HL-60/S4 treated with phorbol 12-myristate 13-acetate at 8.2 ng/mL for 4 days and 3 days (cell line): ENCODE measurements around the gene MLXIP.

ENCODE experiments used
- in situ Hi-C: fragments of 300-500 bp; cut with MboI; formaldehyde crosslinking; loops from 2 replicates; pipeline ENCODE4 v1.15.0; 2022; ENCODE audit warnings: low sequenced_read_pairs

Gene MLXIP

GRCh38 chr12:122123051-122123760 is 44.6 kb downstream of the MLXIP start:
- in situ Hi-C loops: loop anchor here (5.0 kb wide), 1 partner anchor 66 kb away; no protein-coding TSS in a partner anchor

- in situ Hi-C loops: loop anchor here (5.0 kb wide), 1 partner anchor 66 kb away; no protein-coding TSS in a partner anchor
Observed at GRCh38 chr12:122123761-122124145, 45.2 kb downstream of the MLXIP start.

GRCh38 chr12:122124370-122124769 is 45.8 kb downstream of the MLXIP start:
- in situ Hi-C loops: loop anchor here (5.0 kb wide), 1 partner anchor 67 kb away; no protein-coding TSS in a partner anchor

DNA sequence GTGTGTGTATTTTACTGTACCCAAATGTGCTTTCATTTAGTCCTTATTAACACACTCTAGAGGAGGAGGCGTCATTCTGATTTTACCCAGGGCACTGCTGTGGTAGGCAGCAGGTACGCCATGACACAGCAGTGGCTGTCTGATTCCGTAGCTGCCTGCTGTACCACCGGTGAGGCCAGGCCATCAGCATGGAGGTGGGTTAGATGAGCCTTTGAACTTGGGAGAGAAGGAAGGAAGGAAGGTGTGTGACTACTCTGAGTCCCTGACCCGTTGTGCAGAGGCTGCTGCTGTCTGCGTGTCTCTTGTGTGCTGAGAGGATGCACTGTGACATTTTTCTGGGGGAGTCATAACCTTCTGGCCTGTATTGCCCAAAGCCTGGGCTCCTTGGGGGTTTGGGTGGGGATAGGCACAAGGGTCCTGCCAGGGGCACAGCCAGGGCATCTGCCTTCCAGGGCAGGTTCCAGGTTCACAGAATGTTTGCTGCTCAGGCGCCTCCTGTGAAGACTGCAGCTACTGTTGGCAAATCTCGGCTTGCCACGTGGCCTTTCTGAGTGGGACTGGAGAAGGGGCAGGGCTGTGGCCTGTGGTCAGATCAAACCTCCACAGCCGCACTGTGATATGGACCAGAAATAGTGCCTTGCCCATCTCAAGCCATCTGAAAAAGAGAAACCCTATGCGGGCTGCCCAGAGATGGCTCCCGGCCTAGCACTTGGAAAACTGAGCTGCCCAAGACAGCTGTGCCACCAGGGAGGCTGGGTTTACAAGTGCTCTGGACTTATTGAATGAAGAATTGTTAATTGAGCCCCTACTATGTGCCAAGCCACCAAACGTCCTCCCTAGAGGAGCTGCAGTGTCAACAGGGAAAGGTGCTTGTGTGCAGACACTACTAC is 47.1 kb downstream of the MLXIP start:
- in situ Hi-C loops: no loop called here

GRCh38 chr12:122126342-122126635 is 47.7 kb downstream of the MLXIP start:
- in situ Hi-C loops: no loop called here

DNA sequence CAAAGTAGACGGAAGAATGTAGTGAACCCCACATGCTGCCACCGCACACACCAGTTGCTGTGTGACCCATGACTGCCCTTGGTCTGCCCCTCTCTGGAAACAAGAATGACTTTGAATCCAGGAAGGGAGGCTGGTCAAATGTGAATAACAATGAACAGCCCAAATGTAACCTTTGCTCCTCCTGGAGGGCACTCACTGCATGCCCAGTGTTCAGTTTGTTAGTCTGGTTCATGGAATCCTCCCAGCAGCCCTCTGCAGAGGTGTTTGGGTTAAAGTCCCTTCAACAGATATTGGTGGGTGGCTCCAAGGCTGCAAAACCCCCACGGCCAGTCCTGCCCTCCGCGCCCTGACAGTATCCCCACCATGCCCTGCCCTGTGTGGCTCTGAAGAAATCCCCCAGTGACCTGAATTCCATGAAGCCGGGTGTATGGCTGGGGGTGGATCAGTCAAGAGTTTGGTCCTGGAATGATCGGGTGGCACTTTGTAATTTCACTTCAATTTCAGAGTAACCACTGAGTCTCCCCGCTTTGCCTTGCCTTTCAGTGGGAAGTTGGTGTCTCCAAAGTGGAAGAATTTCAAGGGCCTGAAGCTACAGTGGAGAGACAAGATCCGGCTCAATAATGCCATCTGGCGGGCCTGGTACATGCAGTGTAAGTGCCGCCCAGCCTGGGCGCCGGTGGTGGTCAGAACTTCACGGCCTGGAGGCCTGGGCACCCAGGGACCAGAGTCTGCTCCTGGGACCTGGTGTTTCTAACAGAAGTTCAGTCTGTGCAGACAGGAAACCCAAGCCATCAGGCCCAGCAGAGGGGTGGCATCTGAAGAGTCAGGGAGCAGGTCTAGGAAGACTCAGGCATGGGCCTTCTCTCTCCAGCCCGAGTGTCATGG is 48.4 kb downstream of the MLXIP start:
- in situ Hi-C loops: no loop called here

DNA sequence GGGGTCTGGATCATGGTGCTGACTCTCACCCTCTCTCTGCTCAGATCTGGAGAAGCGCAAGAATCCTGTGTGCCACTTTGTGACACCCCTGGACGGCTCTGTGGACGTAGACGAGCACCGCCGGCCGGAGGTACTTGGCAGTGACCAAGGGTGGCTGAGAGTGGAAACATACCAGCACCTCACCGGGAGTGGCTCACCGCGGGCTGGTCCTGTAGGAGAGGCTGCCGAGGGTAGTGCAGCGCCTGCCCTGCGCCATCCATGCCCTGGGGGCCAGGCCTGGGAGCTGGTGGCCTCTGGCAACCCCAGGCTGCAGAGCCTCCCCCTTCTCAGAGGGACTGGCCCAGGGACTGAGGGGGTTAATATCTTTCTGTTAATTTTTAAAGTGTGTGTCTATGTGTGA is 49.3 kb downstream of the MLXIP start:
- in situ Hi-C loops: no loop called here

DNA sequence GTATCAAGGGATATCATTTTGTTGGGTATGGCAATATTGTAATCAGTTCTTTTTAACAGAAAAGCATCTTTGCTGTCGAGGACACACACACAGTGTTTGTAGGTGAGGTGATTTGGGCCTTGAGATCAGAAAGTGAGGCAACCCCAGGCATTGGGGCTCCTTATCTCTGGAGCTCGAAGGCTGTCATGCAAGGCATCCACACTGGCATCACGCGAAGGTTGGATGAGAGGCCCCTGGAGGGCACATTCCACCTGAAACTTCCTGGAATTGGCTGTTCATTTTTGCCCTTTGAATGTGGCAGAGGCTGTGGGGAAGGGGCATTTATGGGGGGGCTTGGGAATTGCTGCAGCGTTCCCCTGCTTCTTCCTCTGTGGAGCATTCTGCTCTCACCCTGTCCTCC is 49.9 kb downstream of the MLXIP start:
- in situ Hi-C loops: no loop called here

DNA sequence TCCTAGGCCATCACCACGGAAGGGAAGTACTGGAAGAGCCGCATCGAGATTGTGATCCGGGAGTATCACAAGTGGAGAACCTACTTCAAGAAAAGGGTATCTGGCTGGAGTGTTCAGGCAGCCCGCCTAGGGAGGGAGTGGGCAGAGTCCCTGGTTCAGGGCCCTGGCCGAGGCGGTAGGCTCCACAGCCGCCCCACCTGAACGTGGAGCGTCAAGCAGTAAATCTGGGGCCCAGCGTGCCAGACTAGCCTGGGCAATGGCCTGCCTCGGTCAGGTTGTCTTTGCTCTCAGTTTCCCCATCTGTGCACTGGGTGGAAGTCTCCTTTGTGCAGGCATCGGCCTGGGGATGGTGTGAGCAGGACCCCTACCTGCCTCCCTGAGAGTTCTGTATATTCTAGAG is 50.6 kb downstream of the MLXIP start:
- in situ Hi-C loops: no loop called here

GRCh38 chr12:122130150-122130549 is 51.6 kb downstream of the MLXIP start:
- in situ Hi-C loops: no loop called here

DNA sequence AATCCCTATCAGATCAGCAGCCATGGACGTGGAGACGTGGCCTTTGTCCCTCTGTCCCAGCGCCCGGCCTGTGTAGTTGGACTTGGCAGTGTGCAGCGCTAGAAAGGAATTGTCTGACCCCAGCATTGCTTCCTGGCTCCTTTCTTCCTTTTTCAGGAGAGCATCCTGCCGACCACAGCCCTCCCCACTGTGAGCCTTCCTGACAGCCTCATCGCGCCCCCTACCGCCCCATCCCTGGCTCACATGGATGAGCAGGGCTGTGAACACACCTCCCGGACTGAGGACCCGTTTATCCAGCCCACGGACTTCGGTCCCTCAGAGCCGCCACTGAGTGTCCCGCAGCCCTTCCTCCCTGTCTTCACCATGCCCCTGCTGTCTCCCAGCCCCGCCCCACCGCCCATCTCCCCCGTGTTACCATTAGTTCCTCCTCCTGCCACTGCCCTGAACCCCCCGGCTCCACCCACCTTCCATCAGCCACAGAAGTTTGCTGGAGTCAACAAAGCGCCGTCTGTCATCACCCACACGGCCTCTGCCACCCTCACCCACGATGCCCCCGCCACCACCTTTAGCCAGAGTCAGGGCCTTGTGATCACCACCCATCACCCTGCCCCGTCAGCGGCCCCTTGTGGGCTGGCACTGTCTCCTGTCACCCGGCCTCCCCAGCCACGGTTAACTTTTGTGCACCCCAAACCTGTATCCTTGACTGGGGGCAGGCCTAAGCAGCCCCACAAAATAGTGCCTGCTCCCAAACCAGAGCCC is 54.8 kb downstream of the MLXIP start:
- in situ Hi-C loops: no loop called here

- in situ Hi-C loops: no loop called here
Observed at GRCh38 chr12:122135437-122136031, 57.0 kb downstream of the MLXIP start.

GRCh38 chr12:122137229-122137628 is 58.7 kb downstream of the MLXIP start:
- in situ Hi-C loops: no loop called here

DNA sequence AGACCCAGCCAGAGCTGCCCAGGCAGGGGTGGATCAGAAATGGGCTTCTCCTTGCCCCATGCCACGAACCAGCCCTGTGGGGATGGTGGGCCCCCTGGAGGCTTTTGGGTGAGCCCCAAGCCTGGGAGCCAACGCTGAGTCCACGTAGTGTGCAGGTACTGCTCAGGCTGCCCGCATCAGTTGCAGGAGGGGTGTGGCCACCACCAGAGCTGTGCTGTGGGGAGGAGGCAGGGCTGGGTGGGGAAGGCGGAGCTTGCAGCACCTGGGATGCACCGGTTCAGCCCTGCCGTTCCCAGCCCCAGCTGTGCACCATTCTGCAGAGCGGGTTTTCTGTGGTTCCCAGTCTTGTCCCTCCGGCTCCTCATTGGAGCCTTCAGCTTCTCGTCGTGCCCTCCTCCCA is 59.1 kb downstream of the MLXIP start:
- in situ Hi-C loops: no loop called here

GRCh38 chr12:122138181-122138580 is 59.6 kb downstream of the MLXIP start:
- in situ Hi-C loops: no loop called here

DNA sequence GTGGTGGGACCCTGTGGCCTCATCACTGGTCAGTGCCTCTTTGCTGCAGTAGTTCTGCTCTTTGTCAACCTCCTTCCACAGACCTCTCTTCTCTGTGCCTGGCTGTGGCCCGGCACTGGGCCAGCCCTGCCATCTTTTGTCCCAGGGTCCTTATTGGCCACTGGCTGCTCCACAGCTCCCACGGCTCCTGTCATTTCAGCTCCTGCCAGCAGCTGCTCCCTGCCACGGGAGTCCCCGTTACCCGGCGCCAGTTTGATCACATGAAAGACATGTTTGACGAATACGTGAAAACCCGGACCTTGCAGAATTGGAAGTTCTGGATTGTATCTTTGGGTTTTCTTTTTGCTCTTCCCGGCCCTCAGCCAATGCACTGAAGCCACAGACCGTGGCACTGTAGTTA is 60.1 kb downstream of the MLXIP start:
- in situ Hi-C loops: no loop called here

DNA sequence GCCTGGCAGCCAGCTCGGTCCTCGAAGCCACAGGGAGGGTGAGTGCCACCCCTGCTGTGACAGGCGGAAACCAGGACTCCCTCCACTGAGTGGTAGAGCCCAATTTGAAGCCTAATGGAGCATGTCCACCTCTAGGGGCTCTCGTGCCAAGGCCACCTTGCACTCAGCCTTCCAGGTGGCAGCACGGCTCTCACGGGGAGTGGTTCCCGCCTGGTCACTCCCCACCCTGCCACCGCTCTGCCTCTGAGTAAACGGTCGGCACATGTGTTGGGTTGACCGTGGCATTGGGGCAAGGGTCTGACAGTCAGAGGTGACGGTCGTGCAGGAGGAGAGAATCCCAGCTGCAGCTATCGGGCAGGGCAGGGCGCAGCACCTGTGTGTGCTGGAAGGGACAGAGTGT is 60.7 kb downstream of the MLXIP start:
- in situ Hi-C loops: no loop called here

DNA sequence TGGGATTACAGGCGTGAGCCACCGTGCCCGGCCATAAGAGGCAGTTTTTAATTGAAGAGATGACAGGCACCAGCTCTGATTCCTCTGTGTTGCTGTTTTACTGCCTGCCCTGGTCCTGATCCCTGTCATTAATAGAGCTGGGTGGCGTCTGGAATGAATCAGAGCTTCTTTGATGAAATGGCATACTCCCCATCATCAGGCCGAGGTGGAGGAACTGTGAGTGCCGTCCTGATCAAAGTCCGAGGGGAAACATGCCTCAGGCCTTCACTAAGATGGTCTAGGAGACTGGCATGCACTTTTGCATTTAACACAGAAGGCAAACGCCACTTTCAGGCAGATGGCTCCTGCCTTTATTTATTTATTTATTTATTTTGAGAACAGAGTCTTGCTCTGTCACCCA is 61.4 kb downstream of the MLXIP start:
- in situ Hi-C loops: no loop called here

- in situ Hi-C loops: no loop called here
Observed at GRCh38 chr12:122140467-122141257, 62.1 kb downstream of the MLXIP start.
